Activated T-helper 17 cell treated with anti-CD3 and anti-CD28 coated beads, Interleukin-2, amount 50 U/mL, for 72 hours (primary cell): Measurements from ENCODE around the gene ERI3. TPM values are rescaled to one million over a fixed set of nuclear protein-coding genes. Genes with fewer than 3 reads are reported as not detected.

Source experiments
- ATAC-seq: fragments of 150-1000 bp; cut with Tn5 transposase; replicated peaks from 2 replicates; pipeline ENCODE4 v1.10.0; 2021; ENCODE audit warnings: mild to moderate bottlenecking, moderate library complexity
- H3K27ac Mint-ChIP-seq: one replicate; pipeline ENCODE4 v1.8.0; 2022; ENCODE audit warnings: mixed read lengths
- H3K27me3 Mint-ChIP-seq: one replicate; pipeline ENCODE4 v1.8.0; 2022; ENCODE audit warnings: mixed read lengths
- H3K36me3 Mint-ChIP-seq: one replicate; pipeline ENCODE4 v1.8.0; 2022; ENCODE audit warnings: low read depth, mild to moderate bottlenecking, mixed read lengths
- H3K4me1 Mint-ChIP-seq: one replicate; pipeline ENCODE4 v1.8.0; 2022; ENCODE audit warnings: mixed read lengths
- H3K4me3 Mint-ChIP-seq: one replicate; pipeline ENCODE4 v1.8.0; 2022; ENCODE audit warnings: mild to moderate bottlenecking, mixed read lengths
- H3K9me3 Mint-ChIP-seq: one replicate; pipeline ENCODE4 v1.8.0; 2022; ENCODE audit warnings: mixed read lengths
- total RNA-seq, 2 donors: library from RNA; stranded (reverse); gene quantifications; one replicate each; pipeline ENCODE4 v1.2.3, GENCODE V29; 2022

The ERI3 gene
- total RNA-seq, 2 donors from 2014 or later = 30.7 to 41.8 TPM

DNA sequence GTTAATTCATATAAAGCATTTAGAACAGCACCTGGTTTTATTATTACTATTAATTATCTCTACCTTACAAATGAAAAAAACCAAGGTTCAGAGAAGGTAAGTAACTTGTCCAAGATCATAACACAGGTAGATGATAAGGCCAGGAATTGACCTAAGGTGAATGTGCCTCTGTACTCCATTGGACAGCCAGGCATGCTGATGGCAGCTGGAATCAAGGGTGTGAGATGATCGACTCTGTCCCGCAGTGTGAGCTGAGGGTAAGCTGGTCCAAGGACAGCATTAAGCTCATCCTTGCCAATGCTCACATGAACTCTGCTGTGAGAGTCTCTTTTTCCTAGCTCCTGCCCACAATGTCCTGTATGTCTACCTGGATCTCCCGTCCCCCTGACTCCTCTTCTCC is 83.4 kb downstream of the ERI3 start:
- H3K36me3 Mint-ChIP-seq = no peaks in the 10 kb centered on the region
- no peaks in the 10 kb centered on the region for H3K27me3 Mint-ChIP-seq
- no peaks in the 10 kb centered on the region for H3K9me3 Mint-ChIP-seq
- peaks cover 5% of the 10 kb centered on the region for H3K4me1 Mint-ChIP-seq
- no peak overlapping the region for H3K27ac Mint-ChIP-seq
- ATAC-seq = no peak
- H3K4me3 Mint-ChIP-seq = no peak overlapping the region

DNA sequence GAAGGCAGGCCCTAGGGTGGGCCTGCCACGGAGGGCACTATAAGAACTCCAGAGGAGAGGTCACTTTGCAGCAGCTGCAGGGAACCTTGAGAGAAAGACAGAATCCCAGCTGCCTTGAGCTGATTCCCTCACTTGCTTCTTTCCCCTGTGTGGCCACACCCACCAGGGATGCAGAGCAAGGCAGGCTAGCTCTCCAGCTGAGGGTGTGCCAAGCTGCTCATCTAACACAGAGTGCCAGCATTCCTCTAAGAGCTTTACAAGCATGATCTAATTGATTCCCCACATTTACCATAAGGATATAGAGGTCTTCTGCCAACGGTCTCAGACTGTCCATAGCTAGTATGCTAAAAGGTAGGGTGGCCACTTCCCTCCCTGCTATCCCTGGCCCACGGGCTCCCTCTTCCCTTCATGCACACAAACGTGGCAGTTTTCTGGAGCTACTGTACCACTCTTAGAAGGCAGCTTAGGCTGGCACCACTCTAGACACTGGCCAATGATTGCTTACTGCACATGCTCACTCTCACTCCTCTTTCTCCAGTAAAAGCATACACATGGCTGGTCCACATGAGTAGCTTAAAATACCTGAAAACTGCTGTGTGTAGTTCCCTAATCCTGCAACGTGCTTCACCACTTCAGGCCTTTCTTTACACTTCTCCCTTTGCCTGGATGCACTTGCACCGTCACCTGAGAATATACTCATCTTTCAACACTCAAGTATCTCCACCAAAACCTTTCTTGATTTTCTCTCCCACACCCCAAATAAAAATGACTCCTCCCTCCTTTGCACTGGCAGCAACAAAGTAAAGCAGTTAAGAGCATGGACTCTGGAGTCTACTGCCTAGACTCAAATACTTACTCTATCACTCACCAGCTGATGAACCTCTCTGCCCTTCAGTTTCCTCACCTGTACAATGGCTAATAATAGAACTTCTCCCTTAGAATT is 84.1 kb downstream of the ERI3 start:
- Mint-ChIP-seq H3K27me3 (no peaks in the 10 kb centered on the region), H3K4me3 (no peak overlapping the region), H3K9me3 (no peaks in the 10 kb centered on the region), H3K4me1 (peaks cover 5% of the 10 kb centered on the region), H3K36me3 (no peaks in the 10 kb centered on the region), H3K27ac (no peak overlapping the region)
- ATAC-seq = no peak

DNA sequence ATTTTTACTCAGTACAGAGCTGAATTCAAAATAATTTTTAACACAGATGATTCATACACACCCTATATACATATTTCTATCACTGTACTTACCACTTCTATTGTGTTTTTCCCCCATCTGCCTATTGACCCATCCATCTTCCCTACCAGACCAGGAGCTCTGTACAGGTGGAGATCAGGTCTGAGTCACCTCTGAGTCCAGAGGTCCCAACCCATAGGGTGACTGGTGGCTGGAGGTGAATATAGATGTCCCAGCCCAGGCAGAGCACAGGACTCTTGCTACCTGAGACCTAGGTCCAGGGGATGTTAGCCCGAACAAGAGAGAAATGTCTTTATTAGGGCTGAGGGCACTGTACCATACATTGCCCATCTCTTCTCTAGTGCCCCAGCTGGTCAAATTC is 87.0 kb downstream of the ERI3 start:
- Mint-ChIP-seq H3K36me3 (no peaks in the 10 kb centered on the region), H3K27ac (no peak overlapping the region), H3K4me1 (no peaks in the 10 kb centered on the region), H3K4me3 (no peak overlapping the region), H3K27me3 (no peaks in the 10 kb centered on the region), H3K9me3 (no peaks in the 10 kb centered on the region)
- no peak for ATAC-seq

DNA sequence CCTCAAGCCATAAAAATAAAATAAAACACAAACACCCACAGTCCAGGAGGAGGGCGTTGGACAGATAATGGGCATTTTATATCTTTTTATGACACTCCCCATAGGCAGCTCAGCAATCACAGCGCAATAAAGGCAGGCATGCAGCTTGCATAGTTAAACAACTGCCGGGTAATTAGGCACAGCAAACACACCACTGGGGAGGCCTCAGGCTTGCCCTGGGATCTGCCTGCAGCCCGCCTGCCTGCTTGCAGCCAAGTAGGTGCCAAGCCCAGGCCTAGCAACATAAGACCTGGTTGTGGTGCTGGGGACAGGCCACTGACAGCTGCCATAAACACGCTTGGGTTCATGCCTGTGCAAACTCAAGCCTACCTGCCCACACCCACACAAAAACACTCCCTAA is 87.6 kb downstream of the ERI3 start:
- Mint-ChIP-seq H3K4me3 (no peak overlapping the region), H3K4me1 (no peaks in the 10 kb centered on the region), H3K36me3 (no peaks in the 10 kb centered on the region), H3K27ac (no peak overlapping the region), H3K27me3 (no peaks in the 10 kb centered on the region), H3K9me3 (no peaks in the 10 kb centered on the region)
- ATAC-seq = no peak

DNA sequence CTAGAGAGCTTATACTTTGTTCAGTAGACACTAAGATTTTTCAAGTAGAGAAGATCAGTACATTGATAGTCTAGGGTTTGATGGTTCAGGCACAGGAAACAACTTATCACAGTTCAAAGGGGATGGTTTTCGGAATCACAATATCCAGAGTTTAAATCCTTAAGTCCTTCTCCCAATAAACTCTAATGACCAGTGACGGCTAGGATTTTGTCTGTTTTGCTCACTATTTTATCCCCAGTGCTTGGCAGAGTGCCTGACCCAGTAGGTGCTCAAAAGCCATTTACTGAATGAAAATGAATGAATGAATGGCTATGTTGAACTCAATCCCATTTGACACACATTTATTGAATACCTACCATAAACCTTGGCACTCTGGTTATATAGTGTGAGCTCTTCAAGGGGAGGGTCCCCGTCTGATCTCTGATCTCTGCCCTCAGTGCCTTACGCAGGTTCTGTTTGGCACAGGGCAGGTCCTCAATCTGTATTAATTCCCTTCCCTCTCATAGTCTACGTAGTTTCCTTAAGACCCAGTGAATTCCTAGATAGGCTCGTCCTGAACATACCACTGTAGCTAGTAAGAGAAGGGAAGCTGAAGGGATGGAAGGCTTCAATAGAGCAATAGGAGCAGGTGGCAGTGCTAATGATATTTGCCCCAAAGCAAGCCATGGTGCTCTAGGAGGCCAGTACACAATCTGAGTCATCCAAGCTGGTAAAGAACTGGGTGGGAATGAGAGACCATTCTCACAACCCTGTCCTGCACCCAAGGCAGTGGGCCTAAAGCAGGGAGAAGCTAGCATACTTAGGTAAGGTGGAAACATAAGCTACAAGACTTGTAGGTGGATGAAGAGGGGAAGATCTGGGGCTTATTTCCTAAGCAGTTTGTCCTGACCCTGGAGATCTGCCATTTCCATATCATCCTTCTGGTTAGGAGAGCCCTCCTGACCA is 88.4 kb downstream of the ERI3 start:
- H3K9me3 Mint-ChIP-seq = no peaks in the 10 kb centered on the region
- no peaks in the 10 kb centered on the region for H3K4me1 Mint-ChIP-seq
- H3K36me3 Mint-ChIP-seq = no peaks in the 10 kb centered on the region
- H3K27me3 Mint-ChIP-seq = no peaks in the 10 kb centered on the region
- H3K4me3 Mint-ChIP-seq = no peak overlapping the region
- no peak overlapping the region for H3K27ac Mint-ChIP-seq
- no peak for ATAC-seq

DNA sequence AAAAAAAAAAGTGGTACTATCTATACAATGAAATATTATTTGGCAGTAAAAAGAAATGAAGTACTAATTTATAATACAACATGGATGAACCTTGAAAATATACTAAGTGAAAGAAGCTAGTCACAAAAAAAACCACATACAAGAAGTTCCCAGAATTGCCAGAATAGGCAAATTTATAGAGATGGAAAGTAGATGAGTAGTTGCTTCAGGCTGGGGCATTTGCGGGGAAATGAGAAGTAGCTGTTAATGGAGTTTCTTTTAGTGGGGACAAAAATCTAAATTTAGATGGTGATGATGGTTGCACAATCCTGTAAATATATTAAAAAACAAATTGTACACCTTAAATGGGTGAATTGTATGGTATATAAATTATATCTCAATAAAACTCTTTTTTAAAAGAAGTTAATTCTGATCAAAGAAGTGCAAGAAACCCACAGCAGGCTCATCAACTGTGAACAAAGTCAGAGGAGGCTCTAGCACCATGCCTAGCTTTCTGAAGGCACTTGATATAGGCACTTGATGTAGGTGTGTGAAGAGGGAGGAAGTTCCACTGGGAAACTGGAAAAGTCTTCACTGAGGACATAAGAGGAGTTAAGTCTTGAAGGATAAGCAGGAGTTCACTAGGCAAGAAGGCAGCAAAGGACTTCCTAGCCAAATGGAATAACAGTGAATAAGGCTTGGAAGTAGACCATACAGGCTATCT is 89.2 kb downstream of the ERI3 start:
- H3K36me3 Mint-ChIP-seq = no peaks in the 10 kb centered on the region
- no peak for ATAC-seq
- H3K4me1 Mint-ChIP-seq = no peaks in the 10 kb centered on the region
- H3K27me3 Mint-ChIP-seq = no peaks in the 10 kb centered on the region
- H3K4me3 Mint-ChIP-seq = no peak overlapping the region
- H3K27ac Mint-ChIP-seq = no peak overlapping the region
- H3K9me3 Mint-ChIP-seq = no peaks in the 10 kb centered on the region

DNA sequence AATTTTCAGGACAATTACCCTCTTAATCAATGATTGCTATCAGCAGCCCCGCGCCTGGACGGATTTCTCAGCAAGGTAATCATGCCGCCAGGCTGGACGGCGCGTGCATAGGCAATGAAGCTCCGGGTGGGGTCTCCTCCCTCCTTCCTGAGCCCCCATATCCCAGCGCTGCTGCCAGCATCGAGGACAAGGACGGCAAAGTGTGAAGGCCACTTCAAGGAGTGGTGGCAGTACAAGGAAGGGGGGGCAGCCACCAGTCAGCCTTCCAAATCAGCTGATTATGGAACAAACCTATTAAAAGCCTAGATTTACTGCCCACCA is 90.6 kb downstream of the ERI3 start:
- Mint-ChIP-seq H3K27ac (no peak overlapping the region), H3K4me1 (no peaks in the 10 kb centered on the region), H3K9me3 (no peaks in the 10 kb centered on the region), H3K4me3 (no peak overlapping the region), H3K36me3 (no peaks in the 10 kb centered on the region), H3K27me3 (no peaks in the 10 kb centered on the region)
- ATAC-seq = no peak

DNA sequence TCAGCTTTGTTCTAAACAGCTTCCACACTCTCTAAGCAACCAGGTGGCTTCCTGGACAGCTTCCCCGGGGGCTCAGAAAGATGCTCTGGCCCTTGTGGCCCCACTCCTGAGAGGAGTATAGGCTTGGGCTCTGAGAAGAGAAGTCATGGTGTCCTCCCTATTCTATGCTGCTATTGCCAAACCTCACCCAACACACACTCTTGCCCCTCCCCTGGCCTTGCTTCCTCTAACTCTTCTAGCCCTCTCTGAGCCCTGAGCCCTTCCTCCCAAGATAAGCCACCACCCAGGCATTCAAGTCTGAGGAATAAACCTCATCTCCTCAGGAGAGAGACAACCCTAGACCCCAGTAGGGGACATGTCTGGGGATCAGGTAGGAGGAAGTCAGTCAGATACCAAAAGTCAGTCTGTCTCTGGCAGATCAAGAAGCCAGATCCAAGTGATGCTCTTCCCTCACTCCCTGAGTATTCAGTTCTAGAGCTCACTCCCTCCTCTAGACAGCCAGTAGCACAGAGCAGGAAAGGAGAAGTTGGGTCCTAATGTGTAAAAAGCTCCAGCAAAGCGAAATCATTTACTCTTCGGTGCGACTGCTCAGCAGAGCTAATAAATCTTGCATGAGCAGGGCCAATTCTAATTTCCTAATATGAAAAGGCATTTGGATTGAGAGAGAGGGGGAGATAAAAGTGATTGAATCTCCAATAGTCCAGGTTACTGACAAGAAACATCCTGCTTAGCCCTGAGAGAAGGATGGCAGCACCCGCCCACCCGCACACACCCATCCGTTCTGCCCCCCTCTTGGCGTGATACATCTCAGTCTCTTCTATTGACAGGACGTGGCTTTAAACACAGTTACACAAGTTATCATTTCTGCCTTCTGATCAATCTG is 91.2 kb downstream of the ERI3 start:
- H3K27ac Mint-ChIP-seq = no peak overlapping the region
- no peaks in the 10 kb centered on the region for H3K36me3 Mint-ChIP-seq
- no peak for ATAC-seq
- H3K4me3 Mint-ChIP-seq = no peak overlapping the region
- H3K9me3 Mint-ChIP-seq = no peaks in the 10 kb centered on the region
- no peaks in the 10 kb centered on the region for H3K27me3 Mint-ChIP-seq
- no peaks in the 10 kb centered on the region for H3K4me1 Mint-ChIP-seq

DNA sequence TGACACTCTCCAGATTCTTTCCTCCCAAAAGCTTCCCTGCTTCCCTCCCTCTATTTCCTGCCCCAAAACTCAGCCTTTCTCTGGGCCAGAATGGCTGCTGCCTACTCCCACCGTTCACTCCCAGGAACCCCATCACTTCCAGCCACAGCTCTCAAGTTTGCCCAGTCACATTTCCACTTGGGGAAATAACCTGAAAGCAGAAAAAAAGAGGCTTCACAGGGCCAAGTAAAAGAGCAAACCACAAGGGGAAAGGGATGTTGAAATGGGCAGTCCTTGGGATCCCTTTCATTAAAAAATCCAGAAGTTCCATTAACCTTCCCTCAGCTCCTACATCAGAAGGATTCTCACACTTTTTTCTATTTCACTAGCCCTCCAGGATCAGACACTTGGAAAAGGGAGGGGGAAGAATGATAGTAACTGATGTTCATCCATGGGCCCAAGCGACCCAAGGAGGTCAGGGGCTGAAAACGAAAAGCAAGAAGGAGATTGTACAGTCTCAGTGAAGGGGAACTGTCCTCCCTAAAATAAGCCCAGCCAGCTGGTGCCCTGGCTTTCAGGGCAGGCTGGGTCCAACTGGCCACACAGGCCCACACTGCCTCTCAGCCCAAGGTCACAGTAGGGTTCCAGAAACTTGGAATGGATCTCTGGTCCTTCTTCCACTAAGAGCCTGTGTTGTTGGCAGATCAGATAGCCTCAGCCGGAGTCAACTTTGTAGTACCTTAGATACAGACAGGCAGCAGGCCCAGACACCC is 92.1 kb downstream of the ERI3 start:
- Mint-ChIP-seq H3K27ac (peak overlapping the region; percentile 51), H3K9me3 (no peaks in the 10 kb centered on the region), H3K27me3 (no peaks in the 10 kb centered on the region), H3K36me3 (no peaks in the 10 kb centered on the region), H3K4me1 (no peaks in the 10 kb centered on the region), H3K4me3 (no peak overlapping the region)
- no peak for ATAC-seq

DNA sequence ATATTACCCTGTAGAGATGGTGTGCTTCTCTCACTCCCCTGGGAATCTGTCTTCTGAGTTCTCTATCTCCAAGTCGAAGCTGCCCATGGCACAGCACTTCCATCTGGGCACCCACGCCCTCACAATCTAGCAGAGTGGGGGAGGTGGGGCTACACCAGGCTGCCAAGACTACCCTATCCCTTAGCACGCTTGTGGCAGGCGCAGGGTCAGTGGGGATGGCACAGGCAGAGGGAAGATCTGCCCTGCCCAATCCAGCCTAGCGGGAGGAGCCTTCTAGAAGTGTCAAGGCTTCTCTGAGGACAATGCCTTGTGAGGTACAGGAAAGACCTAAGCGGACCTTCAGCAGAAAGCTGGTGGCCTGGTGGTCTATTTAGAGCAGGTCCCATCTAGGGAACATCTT is 92.6 kb downstream of the ERI3 start:
- Mint-ChIP-seq H3K4me1 (no peaks in the 10 kb centered on the region), H3K27ac (peak overlapping the region; percentile 51), H3K9me3 (no peaks in the 10 kb centered on the region), H3K36me3 (no peaks in the 10 kb centered on the region), H3K4me3 (no peak overlapping the region), H3K27me3 (no peaks in the 10 kb centered on the region)
- no peak for ATAC-seq

DNA sequence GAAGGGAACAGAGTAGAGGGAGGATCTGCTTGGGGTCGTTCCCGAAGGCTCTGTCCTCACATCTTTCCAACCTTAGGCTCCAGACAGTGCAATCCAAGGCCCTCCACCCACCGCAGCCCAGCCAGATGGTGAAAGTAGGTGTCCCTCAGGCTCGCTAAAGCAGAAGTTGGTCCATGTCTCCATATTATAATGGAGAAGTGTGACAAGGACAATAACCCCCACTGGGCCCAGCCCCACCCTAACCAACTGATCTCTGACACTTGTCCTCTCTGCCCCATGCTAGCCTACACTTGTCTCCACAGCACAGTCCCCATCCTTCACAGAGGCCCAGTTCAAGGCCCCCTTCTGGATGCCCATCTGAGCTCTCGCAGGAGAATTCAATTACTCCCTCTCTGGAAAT is 93.1 kb downstream of the ERI3 start:
- peak overlapping the region; percentile 51 for H3K27ac Mint-ChIP-seq
- ATAC-seq = no peak
- no peaks in the 10 kb centered on the region for H3K36me3 Mint-ChIP-seq
- no peak overlapping the region for H3K4me3 Mint-ChIP-seq
- H3K4me1 Mint-ChIP-seq = no peaks in the 10 kb centered on the region
- H3K27me3 Mint-ChIP-seq = no peaks in the 10 kb centered on the region
- H3K9me3 Mint-ChIP-seq = no peaks in the 10 kb centered on the region

DNA sequence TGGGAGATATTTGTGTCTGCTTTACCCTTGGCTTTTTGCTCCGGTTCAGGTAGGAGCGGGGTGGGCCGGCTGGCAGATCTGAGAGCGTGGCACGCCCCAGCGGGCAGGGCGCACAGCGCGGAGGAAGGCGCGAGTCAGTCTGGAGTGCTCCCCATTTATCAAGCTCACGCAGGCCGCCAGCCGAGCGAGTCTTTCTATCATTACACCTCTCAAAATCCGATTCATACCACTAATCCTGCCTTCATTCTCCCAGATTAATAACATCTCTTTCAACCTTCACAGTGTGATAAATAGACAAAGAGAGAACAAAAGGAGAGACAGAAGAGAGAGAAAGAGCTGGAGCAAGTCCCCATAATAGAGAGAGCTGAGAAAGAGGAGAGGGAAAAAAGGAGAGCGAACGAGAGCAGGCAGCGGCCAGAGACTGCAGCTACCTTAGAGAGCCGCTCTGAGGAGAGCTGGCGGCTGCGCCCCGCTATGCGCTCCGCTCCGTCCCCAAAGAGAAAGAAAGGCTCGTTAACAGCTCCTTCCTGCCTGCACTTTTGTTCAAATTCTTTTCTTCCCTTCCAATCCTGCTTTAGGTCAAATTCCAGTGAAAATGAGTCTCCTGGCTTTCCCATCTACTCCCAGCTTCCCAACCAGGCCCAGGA is 93.8 kb downstream of the ERI3 start:
- no peaks in the 10 kb centered on the region for H3K36me3 Mint-ChIP-seq
- no peaks in the 10 kb centered on the region for H3K4me1 Mint-ChIP-seq
- H3K9me3 Mint-ChIP-seq = no peaks in the 10 kb centered on the region
- no peak for ATAC-seq
- no peak overlapping the region for H3K4me3 Mint-ChIP-seq
- no peak overlapping the region for H3K27ac Mint-ChIP-seq
- H3K27me3 Mint-ChIP-seq = no peaks in the 10 kb centered on the region

DNA sequence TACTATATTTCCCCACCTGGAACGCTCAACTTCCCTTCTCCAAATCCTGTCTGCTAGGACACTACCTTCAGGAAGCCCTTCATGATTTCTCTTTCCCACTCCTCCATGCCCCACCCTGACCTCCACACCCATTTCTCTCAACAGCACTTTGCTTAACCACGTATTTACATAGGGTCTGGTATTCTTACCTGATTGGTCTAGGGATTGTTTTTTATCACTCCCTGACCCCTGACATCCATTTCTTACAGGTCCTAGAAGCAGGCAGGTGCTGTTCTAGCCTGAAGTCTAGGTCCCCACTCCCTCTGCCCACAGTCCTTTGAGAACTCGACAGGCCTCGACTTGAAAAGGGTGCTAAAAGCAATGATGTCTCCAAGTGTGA is 94.3 kb downstream of the ERI3 start:
- Mint-ChIP-seq H3K27me3 (no peaks in the 10 kb centered on the region), H3K9me3 (no peaks in the 10 kb centered on the region), H3K36me3 (no peaks in the 10 kb centered on the region), H3K4me1 (no peaks in the 10 kb centered on the region), H3K4me3 (no peak overlapping the region), H3K27ac (no peak overlapping the region)
- no peak for ATAC-seq
